ENCODE data around the gene RPEL1.
A peak's percentile ranks its signal among the peaks of the same experiment; 100 is the strongest.

Gene RPEL1

GRCh38 chr10:103232131-103232673 lies 13.5 kb upstream of the RPEL1 start:
- Histone ChIP-seq H3K4me3 (ENCODE audit: low read depth in 1 of 2, low read length in 1 of 2) (no peak overlapping the region), H3K4me1 (ENCODE audit: control insufficient read depth in 1 of 2, insufficient read depth in 1 of 2, low read depth in 1 of 2, low read length in 1 of 2) (peaks cover 40 to 45% of the 10 kb centered on the region in 2 experiments), H3K9me3 (no peaks in the 10 kb centered on the region), H3K27me3 (no peaks in the 10 kb centered on the region), H3K36me3 (no peaks in the 10 kb centered on the region), H3K27ac (peak overlapping the region; percentile 80)
- no peak for TF ChIP-seq CTCF (IDR thresholded peaks at IDR 0.05)

- Histone ChIP-seq H3K9me3 (no peaks in the 10 kb centered on the region), H3K36me3 (no peaks in the 10 kb centered on the region), H3K4me3 (ENCODE audit: low read depth in 1 of 2, low read length in 1 of 2) (peak overlapping the region in 1 of 2 experiments; percentile 13), H3K27me3 (no peaks in the 10 kb centered on the region), H3K27ac (peak overlapping the region; percentile 80), H3K4me1 (ENCODE audit: control insufficient read depth in 1 of 2, insufficient read depth in 1 of 2, low read depth in 1 of 2, low read length in 1 of 2) (peaks cover 40 to 44% of the 10 kb centered on the region in 2 experiments)
- no peak for TF ChIP-seq CTCF (IDR thresholded peaks at IDR 0.05)
Measured at GRCh38 chr10:103232772-103233488, 12.8 kb upstream of the RPEL1 start.

GRCh38 chr10:103235775-103236174 lies 9.9 kb upstream of the RPEL1 start:
- no peak overlapping the region for H3K4me3 ChIP-seq (ENCODE audit: low read depth in 1 of 2, low read length in 1 of 2)
- H3K27me3 ChIP-seq, result no peaks in the 10 kb centered on the region
- no peak for TF ChIP-seq CTCF (IDR thresholded peaks at IDR 0.05)
- peaks cover 54 to 58% of the 10 kb centered on the region in 2 experiments for H3K4me1 ChIP-seq (ENCODE audit: control insufficient read depth in 1 of 2, insufficient read depth in 1 of 2, low read depth in 1 of 2, low read length in 1 of 2)
- no peaks in the 10 kb centered on the region for H3K9me3 ChIP-seq
- H3K36me3 ChIP-seq, result no peaks in the 10 kb centered on the region
- H3K27ac ChIP-seq, result no peak overlapping the region

- Histone ChIP-seq H3K27me3 (no peaks in the 10 kb centered on the region), H3K27ac (peak overlapping the region; percentile 83), H3K4me1 (ENCODE audit: control insufficient read depth in 1 of 2, insufficient read depth in 1 of 2, low read depth in 1 of 2, low read length in 1 of 2) (peaks cover 60% of the 10 kb centered on the region in 2 experiments), H3K9me3 (no peaks in the 10 kb centered on the region), H3K4me3 (ENCODE audit: low read depth in 1 of 2, low read length in 1 of 2) (peak overlapping the region; percentile 3 to 8), H3K36me3 (no peaks in the 10 kb centered on the region)
- no peak for TF ChIP-seq CTCF (IDR thresholded peaks at IDR 0.05)
Measured at GRCh38 chr10:103238506-103239252, 7.0 kb upstream of the RPEL1 start.

GRCh38 chr10:103241262-103242011 lies 4.2 kb upstream of the RPEL1 start:
- no peak for TF ChIP-seq CTCF (IDR thresholded peaks at IDR 0.05)
- H3K27ac ChIP-seq, result peak overlapping the region; percentile 83
- no peaks in the 10 kb centered on the region for H3K27me3 ChIP-seq
- H3K4me1 ChIP-seq (ENCODE audit: control insufficient read depth in 1 of 2, insufficient read depth in 1 of 2, low read depth in 1 of 2, low read length in 1 of 2), result peaks cover 57 to 66% of the 10 kb centered on the region in 2 experiments
- no peaks in the 10 kb centered on the region for H3K9me3 ChIP-seq
- H3K4me3 ChIP-seq (ENCODE audit: low read depth in 1 of 2, low read length in 1 of 2), result peak overlapping the region; percentile 21 to 29
- H3K36me3 ChIP-seq, result no peaks in the 10 kb centered on the region
